ENCODE data around the gene CRYBG3.

The CRYBG3 gene

DNA sequence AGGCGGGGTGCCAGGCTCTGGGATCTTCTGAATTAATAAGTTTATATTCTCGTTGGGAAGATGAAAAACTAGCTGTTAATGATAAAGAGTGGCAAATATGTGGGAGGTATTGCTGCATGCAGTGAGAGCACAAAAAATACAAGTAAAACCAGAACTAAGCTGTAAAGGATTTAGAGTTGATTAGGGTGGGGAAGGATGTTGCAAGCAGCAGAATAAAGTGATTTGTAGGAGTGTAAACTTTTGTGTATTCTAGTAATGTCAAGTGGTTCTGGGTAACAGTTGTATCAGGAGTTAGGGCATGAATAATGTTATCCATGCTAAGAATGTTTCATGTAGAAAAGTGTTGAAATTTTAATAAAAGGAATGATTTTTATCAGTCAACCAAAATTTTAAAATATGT lies 18.1 kb downstream of the CRYBG3 start:
- no peak for DNase-seq

- no peak for DNase-seq
These were observed 19.5 kb downstream of the CRYBG3 start for GRCh38 chr3:97841304-97841703.

GRCh38 chr3:97841956-97842355 lies 20.1 kb downstream of the CRYBG3 start:
- no peak for DNase-seq

DNA sequence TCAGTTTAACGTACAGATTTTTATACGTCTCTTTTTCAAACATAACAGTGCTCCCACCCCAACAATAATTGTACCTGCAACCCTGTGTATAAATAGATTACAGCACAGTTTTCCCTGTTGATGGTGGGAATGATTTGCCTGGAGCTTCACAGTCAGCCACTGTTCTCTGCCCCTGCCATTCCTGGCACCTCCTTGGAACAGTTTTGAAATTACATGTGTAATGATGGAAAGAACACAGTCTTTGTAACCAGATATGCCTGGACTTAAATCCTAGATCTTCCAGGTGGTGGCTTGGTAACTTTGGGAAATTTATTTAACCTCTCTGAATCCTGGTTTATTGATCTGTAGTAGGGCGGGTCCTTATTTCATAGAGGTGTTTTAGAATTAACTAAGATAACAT lies 27.0 kb downstream of the CRYBG3 start:
- no peak for DNase-seq

DNA sequence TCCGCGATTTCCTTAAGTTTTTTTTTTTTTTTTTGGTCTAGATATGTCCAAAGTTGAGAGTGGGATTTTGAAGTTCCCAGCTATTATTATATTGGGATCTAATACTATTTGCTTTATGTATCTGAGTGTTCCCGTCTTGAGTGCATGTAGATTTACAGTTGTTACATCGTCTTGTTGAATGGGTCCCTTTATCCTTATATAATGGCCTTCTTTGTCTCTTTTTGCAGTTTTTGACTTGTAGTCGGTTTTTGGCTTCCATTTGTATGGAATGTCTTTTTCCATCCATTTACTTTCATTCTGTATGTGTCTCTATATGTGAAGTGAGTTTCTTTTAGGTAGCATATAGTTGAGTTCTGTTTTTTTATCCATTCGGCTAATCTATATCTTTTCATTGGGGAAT lies 35.6 kb downstream of the CRYBG3 start:
- no peak for DNase-seq

DNA sequence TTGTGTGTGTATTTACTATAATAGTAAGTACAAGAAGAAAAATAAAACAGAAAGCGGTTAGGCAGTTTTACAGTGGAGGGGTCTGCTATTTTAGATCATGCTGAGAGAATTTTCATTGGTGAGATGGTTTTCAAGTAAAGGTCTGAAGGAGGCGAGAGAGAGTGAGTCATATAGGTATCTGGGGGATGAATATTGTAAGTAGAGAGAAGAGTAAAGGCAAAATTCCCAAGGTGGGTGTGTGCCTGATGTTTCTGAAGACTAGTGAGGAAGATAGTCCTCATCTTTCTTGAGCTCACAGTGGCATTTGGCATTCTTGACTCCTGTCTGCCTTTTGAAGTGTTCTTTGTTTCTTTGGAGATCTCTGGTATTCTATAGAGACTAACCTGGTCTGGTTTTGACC lies 38.6 kb downstream of the CRYBG3 start:
- no peak for DNase-seq

- no peak for DNase-seq
These were observed 40.8 kb downstream of the CRYBG3 start for GRCh38 chr3:97862582-97862981.

- no peak for DNase-seq
These were observed 41.2 kb downstream of the CRYBG3 start for GRCh38 chr3:97863031-97863430.

DNA sequence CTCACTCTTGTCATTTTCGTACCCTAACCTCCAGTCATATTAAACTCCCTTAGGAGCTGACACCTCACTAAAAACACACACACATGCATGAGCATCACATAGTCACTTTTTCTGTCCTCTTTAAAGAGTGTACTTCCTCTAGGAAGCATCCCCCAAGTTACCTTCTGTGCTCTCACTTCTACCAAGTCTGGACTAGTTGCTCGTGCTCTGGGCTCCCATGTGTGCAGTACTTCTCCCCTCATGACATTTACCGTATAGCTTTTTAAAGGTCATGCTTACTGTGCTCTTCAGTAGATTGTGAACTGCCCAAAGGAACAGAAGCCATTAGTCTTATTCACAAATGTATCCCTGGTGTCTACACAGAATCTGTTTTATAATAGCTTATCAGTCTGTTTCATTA lies 42.0 kb downstream of the CRYBG3 start:
- no peak for DNase-seq

DNA sequence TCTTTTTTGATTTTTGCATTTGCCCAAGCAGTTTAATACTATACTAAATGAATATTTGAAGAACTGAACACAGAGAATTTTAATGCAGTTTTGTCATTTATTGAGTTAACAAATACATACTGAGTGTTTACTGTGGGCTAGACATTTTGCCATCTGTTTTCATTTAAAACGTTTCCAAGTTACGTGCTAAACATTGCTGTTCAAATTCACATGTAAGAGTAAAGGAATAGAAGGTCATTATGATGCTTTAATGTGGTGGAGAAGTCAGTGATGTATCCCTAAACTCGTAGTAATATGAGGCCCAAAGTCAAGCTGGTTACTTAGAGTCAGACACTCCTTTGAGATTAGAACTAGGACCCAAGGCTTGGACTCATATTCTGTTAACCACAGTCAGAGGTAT lies 49.4 kb downstream of the CRYBG3 start:
- DNase-seq, result no peak

DNA sequence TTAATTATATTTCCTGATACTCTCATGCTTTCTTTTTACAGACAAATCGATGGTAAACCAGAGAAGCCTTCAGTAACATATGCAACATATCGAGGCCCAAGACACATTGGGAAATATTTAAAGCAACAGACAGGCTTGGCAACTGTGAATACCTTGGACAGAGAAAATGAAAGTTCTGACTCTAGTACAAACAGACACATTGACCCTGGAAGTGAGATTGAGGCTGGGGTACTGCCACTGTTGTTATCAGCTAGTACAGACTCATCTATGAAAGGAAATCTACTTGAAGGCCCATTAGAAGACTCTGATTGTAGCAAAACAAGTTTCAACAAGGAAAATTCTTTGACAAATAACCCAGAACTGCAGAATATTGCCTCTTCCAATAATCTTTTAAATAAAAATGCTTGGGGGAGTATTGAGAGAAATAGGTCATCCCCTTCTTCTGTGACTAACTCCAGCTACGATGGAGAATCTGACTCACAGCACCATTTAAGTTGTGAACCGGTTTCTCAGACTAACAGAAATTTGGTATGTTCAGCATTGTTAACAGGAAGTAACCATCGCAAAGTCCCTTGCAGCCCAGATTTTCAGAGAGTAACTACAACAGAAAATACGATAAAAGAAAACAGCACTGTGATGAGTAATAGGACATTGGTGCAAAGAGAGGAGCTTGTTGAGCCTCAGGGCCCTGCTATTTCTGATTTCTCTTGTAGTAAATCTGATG lies 50.2 kb downstream of the CRYBG3 start:
- DNase-seq, result no peak

- DNase-seq, result no peak
These were observed 50.8 kb downstream of the CRYBG3 start for GRCh38 chr3:97872525-97873042.

DNA sequence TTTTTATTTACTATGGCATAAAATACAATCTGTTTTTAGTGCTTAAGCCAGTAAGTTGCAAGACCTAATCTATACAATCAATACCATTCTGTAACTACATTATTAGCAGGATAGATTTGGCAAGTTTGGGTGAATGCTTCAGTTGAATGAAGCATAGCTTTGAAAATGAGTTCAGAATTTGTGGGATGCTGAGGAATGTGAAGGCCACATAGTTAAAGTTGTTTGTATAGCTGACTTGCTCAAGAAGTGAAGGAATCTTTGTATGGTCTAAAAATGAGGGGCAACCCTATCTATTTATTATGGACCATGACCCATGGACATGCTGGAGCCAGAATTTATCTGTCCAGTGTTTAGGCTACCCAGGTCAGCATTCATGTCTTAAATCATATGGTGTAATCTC lies 58.5 kb downstream of the CRYBG3 start:
- DNase-seq, result no peak

GRCh38 chr3:97882975-97883598 lies 61.3 kb downstream of the CRYBG3 start:
- no peak for DNase-seq

DNA sequence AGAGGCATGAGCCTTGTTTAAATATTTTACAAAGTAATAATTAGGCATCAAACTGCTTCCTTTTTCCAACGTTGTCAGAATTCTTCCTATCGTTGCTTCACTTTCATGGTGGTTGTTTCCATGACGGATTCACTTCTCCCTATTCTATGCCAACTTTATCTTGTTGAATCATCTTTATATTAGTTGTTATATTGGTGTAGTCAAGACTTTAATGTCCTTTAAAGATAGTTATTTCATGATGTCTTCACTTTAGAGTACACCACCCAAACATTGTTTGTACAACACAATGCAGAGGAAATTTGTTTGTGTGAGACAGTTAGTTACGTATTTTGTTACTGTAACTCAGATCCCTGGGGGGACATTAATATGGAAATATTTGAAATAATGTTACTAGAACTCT lies 61.9 kb downstream of the CRYBG3 start:
- DNase-seq, result no peak

- DNase-seq, result no peak
These were observed 62.8 kb downstream of the CRYBG3 start for GRCh38 chr3:97884586-97885123.

- no peak for DNase-seq
These were observed 64.4 kb downstream of the CRYBG3 start for GRCh38 chr3:97885931-97886824.

DNA sequence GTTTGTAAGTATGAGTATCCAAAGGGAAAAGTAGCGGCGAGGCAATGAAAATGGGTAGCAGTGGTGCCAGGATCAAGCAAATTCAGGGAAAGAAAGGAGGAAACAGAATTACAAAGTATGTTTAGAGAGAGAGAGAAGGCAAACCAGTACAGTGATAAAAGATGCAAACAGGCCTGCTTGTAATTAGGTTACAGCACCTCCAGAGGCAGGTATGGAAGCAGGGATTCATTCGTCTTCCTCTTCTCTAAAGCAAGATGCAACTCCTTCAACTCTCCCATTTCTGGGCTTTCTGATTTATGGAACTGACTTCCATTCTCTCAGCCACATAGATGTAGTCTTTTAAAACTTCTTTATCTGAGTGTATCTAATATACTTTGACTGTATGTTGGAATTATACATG lies 68.0 kb downstream of the CRYBG3 start:
- DNase-seq, result no peak

- DNase-seq, result no peak
These were observed 71.0 kb downstream of the CRYBG3 start for GRCh38 chr3:97892852-97893251.

- DNase-seq, result no peak
These were observed 73.4 kb downstream of the CRYBG3 start for GRCh38 chr3:97895216-97895615.

- no peak for DNase-seq
These were observed 74.3 kb downstream of the CRYBG3 start for GRCh38 chr3:97896129-97896528.

DNA sequence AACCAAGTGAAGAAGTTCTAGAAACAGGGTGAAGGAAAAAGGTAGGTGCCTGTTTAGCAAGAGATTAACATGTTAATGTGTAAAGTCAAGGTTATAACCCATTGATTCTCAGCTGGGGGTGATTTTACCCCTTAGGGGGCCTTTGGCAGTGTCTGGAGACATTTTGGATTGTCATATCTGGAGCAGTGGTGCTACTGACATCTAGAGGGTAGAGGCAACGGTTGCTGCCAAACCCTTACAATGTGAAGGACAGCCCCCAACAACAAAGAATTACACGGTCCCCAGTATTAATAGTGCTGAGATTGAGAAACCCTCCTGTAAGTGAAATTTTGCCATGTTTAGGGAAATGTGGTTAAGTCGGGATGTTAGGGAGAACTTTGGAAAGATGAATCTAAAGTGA lies 74.7 kb downstream of the CRYBG3 start:
- no peak for DNase-seq

DNA sequence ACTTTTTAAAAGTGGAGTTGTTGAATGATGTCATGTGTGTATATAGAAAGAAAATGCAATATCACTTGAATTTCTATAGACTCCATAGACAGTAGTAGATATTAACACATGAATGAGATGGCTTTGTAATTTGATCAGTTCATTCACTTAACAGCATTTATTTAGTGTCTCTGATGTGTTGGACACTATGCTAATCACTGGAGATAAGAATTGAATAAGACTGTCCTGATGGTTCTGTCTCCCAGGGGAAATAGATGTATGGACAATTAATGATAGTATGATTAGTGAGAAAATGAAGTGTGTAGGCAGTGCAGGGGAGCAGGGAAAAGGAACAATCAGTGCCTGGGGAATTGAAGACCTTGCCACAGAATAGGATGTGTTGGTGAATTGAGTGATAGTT lies 77.5 kb downstream of the CRYBG3 start:
- DNase-seq, result no peak

Measured in SIG-M5 (cell line).